Measurements from ENCODE around the gene TSPAN12. TPM values are rescaled to one million over a fixed set of nuclear protein-coding genes. Genes with fewer than 3 reads are reported as not detected.

The TSPAN12 gene
- total RNA-seq, 1 experiment from 2014 or later, result 17.3 TPM

DNA sequence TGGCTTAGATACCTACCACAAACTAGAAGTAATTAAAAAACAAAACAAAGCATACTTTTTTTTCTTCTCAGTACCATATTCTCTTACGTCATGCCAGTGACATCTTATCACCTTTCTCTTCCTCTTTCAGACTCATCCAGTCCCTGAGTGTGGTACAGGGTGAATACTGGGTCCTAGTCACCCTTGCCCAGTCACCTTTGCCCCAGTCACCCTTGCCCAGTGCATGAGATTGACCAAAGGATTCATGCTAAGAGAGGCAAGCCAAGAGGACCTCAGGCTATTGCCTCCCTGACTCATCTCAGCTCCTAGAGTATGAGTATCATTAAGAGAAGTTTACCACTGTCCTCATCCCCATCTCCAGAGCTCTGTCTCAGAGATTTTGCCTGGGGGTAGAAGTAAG lies 10.0 kb upstream of the TSPAN12 start (continued):
- TF ChIP-seq, protein P1, sequence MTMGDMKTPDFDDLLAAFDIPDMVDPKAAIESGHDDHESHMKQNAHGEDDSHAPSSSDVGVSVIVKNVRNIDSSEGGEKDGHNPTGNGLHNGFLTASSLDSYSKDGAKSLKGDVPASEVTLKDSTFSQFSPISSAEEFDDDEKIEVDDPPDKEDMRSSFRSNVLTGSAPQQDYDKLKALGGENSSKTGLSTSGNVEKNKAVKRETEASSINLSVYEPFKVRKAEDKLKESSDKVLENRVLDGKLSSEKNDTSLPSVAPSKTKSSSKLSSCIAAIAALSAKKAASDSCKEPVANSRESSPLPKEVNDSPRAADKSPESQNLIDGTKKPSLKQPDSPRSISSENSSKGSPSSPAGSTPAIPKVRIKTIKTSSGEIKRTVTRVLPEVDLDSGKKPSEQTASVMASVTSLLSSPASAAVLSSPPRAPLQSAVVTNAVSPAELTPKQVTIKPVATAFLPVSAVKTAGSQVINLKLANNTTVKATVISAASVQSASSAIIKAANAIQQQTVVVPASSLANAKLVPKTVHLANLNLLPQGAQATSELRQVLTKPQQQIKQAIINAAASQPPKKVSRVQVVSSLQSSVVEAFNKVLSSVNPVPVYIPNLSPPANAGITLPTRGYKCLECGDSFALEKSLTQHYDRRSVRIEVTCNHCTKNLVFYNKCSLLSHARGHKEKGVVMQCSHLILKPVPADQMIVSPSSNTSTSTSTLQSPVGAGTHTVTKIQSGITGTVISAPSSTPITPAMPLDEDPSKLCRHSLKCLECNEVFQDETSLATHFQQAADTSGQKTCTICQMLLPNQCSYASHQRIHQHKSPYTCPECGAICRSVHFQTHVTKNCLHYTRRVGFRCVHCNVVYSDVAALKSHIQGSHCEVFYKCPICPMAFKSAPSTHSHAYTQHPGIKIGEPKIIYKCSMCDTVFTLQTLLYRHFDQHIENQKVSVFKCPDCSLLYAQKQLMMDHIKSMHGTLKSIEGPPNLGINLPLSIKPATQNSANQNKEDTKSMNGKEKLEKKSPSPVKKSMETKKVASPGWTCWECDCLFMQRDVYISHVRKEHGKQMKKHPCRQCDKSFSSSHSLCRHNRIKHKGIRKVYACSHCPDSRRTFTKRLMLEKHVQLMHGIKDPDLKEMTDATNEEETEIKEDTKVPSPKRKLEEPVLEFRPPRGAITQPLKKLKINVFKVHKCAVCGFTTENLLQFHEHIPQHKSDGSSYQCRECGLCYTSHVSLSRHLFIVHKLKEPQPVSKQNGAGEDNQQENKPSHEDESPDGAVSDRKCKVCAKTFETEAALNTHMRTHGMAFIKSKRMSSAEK (CRISPR knock-in tag; IDR thresholded peaks at IDR 0.05; ENCODE audit: borderline replicate concordance), result no peak
- TF ChIP-seq RORB (CRISPR knock-in tag; IDR thresholded peaks at IDR 0.05) (no peak), GRHL2 (CRISPR knock-in tag; IDR thresholded peaks at IDR 0.05; ENCODE audit: insufficient replicate concordance, severe bottlenecking) (no peak), ZNF263 (CRISPR knock-in tag; IDR thresholded peaks at IDR 0.05; ENCODE audit: low read depth) (no peak)
- TF ChIP-seq, protein P2, sequence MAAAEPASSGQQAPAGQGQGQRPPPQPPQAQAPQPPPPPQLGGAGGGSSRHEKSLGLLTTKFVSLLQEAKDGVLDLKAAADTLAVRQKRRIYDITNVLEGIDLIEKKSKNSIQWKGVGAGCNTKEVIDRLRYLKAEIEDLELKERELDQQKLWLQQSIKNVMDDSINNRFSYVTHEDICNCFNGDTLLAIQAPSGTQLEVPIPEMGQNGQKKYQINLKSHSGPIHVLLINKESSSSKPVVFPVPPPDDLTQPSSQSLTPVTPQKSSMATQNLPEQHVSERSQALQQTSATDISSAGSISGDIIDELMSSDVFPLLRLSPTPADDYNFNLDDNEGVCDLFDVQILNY (CRISPR knock-in tag; IDR thresholded peaks at IDR 0.05), result no peak

DNA sequence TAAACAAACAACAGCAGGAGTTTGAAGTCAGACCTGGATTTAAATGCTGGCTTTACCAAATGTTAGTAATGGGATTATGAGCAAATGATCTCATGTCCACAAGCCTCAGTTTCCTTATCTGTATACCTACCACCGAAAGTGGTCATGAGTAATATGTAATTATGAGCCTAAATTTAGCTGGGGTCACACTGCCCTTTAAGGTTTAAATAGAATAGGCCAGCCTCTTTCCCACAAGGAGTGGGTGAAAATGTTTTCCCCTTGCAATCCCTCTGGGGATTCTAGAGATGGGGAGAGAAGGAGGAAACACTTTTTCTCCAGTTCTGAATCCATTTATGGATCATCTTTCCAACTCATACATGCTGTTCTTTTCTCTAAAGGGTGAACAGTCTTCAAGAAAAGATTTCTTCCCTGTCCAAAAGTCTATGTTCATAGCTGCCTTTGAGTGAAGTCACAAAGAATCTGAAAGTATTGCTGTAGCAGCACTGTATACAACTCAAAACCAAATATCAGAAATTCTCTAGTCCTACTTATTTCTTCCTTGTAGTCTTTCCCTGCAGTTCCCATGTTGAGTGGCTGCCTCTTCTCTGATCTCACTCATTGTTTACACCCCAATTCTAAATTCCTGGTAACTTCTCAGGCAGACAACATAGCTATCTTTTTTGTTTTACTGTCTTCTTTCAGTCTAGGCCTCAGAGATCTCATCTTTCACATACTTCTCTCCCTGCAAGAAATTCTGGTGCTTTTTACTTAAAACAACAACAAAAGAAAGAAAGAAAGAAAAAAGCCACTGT lies 7.4 kb upstream of the TSPAN12 start:
- no peak for TF ChIP-seq ATF1 (CRISPR knock-in tag; IDR thresholded peaks at IDR 0.05)
- TF ChIP-seq KAT7 (CRISPR knock-in tag; IDR thresholded peaks at IDR 0.05; ENCODE audit: borderline replicate concordance), result no peak
- TF ChIP-seq, protein P3, sequence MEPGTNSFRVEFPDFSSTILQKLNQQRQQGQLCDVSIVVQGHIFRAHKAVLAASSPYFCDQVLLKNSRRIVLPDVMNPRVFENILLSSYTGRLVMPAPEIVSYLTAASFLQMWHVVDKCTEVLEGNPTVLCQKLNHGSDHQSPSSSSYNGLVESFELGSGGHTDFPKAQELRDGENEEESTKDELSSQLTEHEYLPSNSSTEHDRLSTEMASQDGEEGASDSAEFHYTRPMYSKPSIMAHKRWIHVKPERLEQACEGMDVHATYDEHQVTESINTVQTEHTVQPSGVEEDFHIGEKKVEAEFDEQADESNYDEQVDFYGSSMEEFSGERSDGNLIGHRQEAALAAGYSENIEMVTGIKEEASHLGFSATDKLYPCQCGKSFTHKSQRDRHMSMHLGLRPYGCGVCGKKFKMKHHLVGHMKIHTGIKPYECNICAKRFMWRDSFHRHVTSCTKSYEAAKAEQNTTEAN (CRISPR knock-in tag; IDR thresholded peaks at IDR 0.05), result no peak
- TF ChIP-seq RELA (CRISPR knock-in tag; IDR thresholded peaks at IDR 0.05; ENCODE audit: borderline replicate concordance), result no peak
- no peak for TF ChIP-seq NFATC4 (CRISPR knock-in tag; IDR thresholded peaks at IDR 0.05)
- TF ChIP-seq, protein P4, sequence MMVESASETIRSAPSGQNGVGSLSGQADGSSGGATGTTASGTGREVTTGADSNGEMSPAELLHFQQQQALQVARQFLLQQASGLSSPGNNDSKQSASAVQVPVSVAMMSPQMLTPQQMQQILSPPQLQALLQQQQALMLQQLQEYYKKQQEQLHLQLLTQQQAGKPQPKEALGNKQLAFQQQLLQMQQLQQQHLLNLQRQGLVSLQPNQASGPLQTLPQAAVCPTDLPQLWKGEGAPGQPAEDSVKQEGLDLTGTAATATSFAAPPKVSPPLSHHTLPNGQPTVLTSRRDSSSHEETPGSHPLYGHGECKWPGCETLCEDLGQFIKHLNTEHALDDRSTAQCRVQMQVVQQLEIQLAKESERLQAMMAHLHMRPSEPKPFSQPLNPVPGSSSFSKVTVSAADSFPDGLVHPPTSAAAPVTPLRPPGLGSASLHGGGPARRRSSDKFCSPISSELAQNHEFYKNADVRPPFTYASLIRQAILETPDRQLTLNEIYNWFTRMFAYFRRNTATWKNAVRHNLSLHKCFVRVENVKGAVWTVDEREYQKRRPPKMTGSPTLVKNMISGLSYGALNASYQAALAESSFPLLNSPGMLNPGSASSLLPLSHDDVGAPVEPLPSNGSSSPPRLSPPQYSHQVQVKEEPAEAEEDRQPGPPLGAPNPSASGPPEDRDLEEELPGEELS (CRISPR knock-in tag; IDR thresholded peaks at IDR 0.05), result no peak
- TF ChIP-seq, protein P5, sequence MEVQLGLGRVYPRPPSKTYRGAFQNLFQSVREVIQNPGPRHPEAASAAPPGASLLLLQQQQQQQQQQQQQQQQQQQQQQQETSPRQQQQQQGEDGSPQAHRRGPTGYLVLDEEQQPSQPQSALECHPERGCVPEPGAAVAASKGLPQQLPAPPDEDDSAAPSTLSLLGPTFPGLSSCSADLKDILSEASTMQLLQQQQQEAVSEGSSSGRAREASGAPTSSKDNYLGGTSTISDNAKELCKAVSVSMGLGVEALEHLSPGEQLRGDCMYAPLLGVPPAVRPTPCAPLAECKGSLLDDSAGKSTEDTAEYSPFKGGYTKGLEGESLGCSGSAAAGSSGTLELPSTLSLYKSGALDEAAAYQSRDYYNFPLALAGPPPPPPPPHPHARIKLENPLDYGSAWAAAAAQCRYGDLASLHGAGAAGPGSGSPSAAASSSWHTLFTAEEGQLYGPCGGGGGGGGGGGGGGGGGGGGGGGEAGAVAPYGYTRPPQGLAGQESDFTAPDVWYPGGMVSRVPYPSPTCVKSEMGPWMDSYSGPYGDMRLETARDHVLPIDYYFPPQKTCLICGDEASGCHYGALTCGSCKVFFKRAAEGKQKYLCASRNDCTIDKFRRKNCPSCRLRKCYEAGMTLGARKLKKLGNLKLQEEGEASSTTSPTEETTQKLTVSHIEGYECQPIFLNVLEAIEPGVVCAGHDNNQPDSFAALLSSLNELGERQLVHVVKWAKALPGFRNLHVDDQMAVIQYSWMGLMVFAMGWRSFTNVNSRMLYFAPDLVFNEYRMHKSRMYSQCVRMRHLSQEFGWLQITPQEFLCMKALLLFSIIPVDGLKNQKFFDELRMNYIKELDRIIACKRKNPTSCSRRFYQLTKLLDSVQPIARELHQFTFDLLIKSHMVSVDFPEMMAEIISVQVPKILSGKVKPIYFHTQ (CRISPR knock-in tag; IDR thresholded peaks at IDR 0.05), result no peak
- TF ChIP-seq ZNF232 (CRISPR knock-in tag; IDR thresholded peaks at IDR 0.05), result no peak
- TF ChIP-seq, protein P6, sequence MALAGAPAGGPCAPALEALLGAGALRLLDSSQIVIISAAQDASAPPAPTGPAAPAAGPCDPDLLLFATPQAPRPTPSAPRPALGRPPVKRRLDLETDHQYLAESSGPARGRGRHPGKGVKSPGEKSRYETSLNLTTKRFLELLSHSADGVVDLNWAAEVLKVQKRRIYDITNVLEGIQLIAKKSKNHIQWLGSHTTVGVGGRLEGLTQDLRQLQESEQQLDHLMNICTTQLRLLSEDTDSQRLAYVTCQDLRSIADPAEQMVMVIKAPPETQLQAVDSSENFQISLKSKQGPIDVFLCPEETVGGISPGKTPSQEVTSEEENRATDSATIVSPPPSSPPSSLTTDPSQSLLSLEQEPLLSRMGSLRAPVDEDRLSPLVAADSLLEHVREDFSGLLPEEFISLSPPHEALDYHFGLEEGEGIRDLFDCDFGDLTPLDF (CRISPR knock-in tag; IDR thresholded peaks at IDR 0.05), result no peak
- ATAC-seq, result no peak
- no peak overlapping the region for H3K4me3 Mint-ChIP-seq
- DNase-seq (ENCODE audit: low spot score), result no peak
- no peaks in the 10 kb centered on the region for H3K36me3 Mint-ChIP-seq
- no peak overlapping the region for H3K27ac Mint-ChIP-seq
- H3K9me3 Mint-ChIP-seq, result no peaks in the 10 kb centered on the region
- no peaks in the 10 kb centered on the region for H3K27me3 Mint-ChIP-seq (ENCODE audit: low read depth)
- H3K4me1 Mint-ChIP-seq, result peaks cover 11% of the 10 kb centered on the region
- ChIA-PET CTCF (no interaction called here), POLR2A (no interaction called here)
